ENCODE data around the gene CACNA1C. TPM values are rescaled to one million over a fixed set of nuclear protein-coding genes. Genes with fewer than 3 reads are reported as not detected.
A peak's percentile ranks its signal among the peaks of the same experiment; 100 is the strongest.

Gene CACNA1C
- total and polyA plus RNA-seq, 10 of the 15 experiments (the other 5 are each of a cell fraction or from before 2014, with no cell fraction given): under 0.01 to 0.15 (median 0.09) TPM; not detected in 5

GRCh38 chr12:2306735-2307134, 253.9 kb downstream of the CACNA1C start:
- Histone ChIP-seq H3K9me3 (replicated peaks; ENCODE audit: control insufficient read depth, insufficient read depth, low read length) (peaks cover 3% of the 10 kb centered on the region; the same call in 2 of the 3 replicates), H3K27me3 (replicated peaks in 1 of 2; ENCODE audit: control insufficient read depth in 2 of 2, insufficient read depth in 2 of 2, low read length in 1 of 2) (no peaks in the 10 kb centered on the region), H2AFZ (ENCODE audit: control insufficient read depth, low read depth, low read length) (no peak overlapping the region; the same call in 1 of the 2 replicates), H3K27ac (ENCODE audit: control insufficient read depth, insufficient read depth) (no peak overlapping the region), H4K20me1 (ENCODE audit: control insufficient read depth, insufficient read depth) (no peaks in the 10 kb centered on the region), H3K4me3 (no peak overlapping the region), H3K36me3 (ENCODE audit: control insufficient read depth in 2 of 2, insufficient read depth in 2 of 2, low read length in 1 of 2) (no peaks in the 10 kb centered on the region), H3K4me2 (ENCODE audit: control insufficient read depth, insufficient read depth) (no peak overlapping the region), H3K9ac (ENCODE audit: control insufficient read depth, insufficient read depth, low read length) (no peak overlapping the region), H3K4me1 (ENCODE audit: control insufficient read depth, insufficient read depth, low read length) (peaks cover 3% of the 10 kb centered on the region; the same call in 1 of the 2 replicates), H3K79me2 (ENCODE audit: control insufficient read depth, insufficient read depth, low read length) (no peaks in the 10 kb centered on the region)
- no TSS peak for BruUV-seq (replicated peaks)
- DNase-seq (ENCODE audit: low read depth, low spot score) (no peak), ATAC-seq (no peak), FAIRE-seq (no peak)
- 32% methylated on average over 4 of the region's 4 CpGs for WGBS (ENCODE audit: insufficient coverage, insufficient replicate concordance, low lambda C conversion rate, missing lambda C conversion rate)
- in situ Hi-C loops (cut with MboI) (no loop called here), intact Hi-C loops (cut with micrococcal nuclease; ENCODE audit: unreplicated experiment) (no loop called here)
- RAD21 ChIA-PET (ENCODE audit: unreplicated experiment): no interaction called here
- TF ChIP-seq TARDBP (IDR thresholded peaks at IDR 0.05; ENCODE audit: borderline replicate concordance) (no peak), SPI1 (IDR thresholded peaks at IDR 0.05; ENCODE audit: borderline replicate concordance, insufficient read depth, low read depth, low read length) (peak; percentile 80)
- SMC1A ChIA-PET (ENCODE audit: uncharacterized antibody, unreplicated experiment): no interaction called here
- CTCF ChIA-PET: interaction anchor here (1.3 kb wide), 1 partner anchor 14 kb away, joined by 3 read pairs; no protein-coding TSS in a partner anchor
- POLR2A ChIA-PET: no interaction called here

GRCh38 chr12:2307550-2307949, 254.8 kb downstream of the CACNA1C start:
- no peaks in the 10 kb centered on the region for H3K79me2 ChIP-seq (ENCODE audit: control insufficient read depth, insufficient read depth, low read length)
- H3K36me3 ChIP-seq (ENCODE audit: control insufficient read depth in 2 of 2, insufficient read depth in 2 of 2, low read length in 1 of 2): no peaks in the 10 kb centered on the region
- ATAC-seq (no peak), DNase-seq (ENCODE audit: low read depth, low spot score) (no peak), FAIRE-seq (no peak)
- H3K27ac ChIP-seq (ENCODE audit: control insufficient read depth, insufficient read depth): no peak overlapping the region
- in situ Hi-C loops (cut with MboI): no loop called here
- intact Hi-C loops (cut with micrococcal nuclease; ENCODE audit: unreplicated experiment): no loop called here
- H3K4me1 ChIP-seq (ENCODE audit: control insufficient read depth, insufficient read depth, low read length): peaks cover 3% of the 10 kb centered on the region; the same call in 1 of the 2 replicates
- no peak overlapping the region for H3K4me3 ChIP-seq
- no TSS peak for BruUV-seq (replicated peaks)
- H4K20me1 ChIP-seq (ENCODE audit: control insufficient read depth, insufficient read depth): no peaks in the 10 kb centered on the region
- no peak overlapping the region for H2AFZ ChIP-seq (ENCODE audit: control insufficient read depth, low read depth, low read length)
- H3K27me3 ChIP-seq (replicated peaks in 1 of 2; ENCODE audit: control insufficient read depth in 2 of 2, insufficient read depth in 2 of 2, low read length in 1 of 2): no peaks in the 10 kb centered on the region
- ChIA-PET POLR2A (no interaction called here), SMC1A (ENCODE audit: uncharacterized antibody, unreplicated experiment) (no interaction called here), RAD21 (ENCODE audit: unreplicated experiment) (no interaction called here), CTCF (no interaction called here)
- H3K4me2 ChIP-seq (ENCODE audit: control insufficient read depth, insufficient read depth): no peak overlapping the region
- H3K9ac ChIP-seq (ENCODE audit: control insufficient read depth, insufficient read depth, low read length): no peak overlapping the region
- 77% methylated on average over 3 of the region's 3 CpGs for WGBS (ENCODE audit: insufficient coverage, insufficient replicate concordance, low lambda C conversion rate, missing lambda C conversion rate)
- peaks cover 3% of the 10 kb centered on the region; the same call in 2 of the 3 replicates for H3K9me3 ChIP-seq (replicated peaks; ENCODE audit: control insufficient read depth, insufficient read depth, low read length)
- TF ChIP-seq, protein P1, sequence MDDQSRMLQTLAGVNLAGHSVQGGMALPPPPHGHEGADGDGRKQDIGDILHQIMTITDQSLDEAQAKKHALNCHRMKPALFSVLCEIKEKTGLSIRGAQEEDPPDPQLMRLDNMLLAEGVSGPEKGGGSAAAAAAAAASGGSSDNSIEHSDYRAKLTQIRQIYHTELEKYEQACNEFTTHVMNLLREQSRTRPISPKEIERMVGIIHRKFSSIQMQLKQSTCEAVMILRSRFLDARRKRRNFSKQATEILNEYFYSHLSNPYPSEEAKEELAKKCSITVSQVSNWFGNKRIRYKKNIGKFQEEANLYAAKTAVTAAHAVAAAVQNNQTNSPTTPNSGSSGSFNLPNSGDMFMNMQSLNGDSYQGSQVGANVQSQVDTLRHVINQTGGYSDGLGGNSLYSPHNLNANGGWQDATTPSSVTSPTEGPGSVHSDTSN (IDR thresholded peaks at IDR 0.05; ENCODE audit: insufficient replicate concordance, low read depth, low read length): no peak
- TF ChIP-seq CHD1 (IDR thresholded peaks at IDR 0.05; ENCODE audit: low read depth, low read length) (no peak), CHD2 (IDR thresholded peaks at IDR 0.05; ENCODE audit: borderline replicate concordance, low read depth, low read length) (no peak), ZSCAN29 (IDR thresholded peaks at IDR 0.05) (no peak), ZBTB4 (CRISPR knock-in tag; IDR thresholded peaks at IDR 0.05) (no peak), HCFC1 (IDR thresholded peaks at IDR 0.05; ENCODE audit: low read length) (no peak)
- TF ChIP-seq, protein P2, sequence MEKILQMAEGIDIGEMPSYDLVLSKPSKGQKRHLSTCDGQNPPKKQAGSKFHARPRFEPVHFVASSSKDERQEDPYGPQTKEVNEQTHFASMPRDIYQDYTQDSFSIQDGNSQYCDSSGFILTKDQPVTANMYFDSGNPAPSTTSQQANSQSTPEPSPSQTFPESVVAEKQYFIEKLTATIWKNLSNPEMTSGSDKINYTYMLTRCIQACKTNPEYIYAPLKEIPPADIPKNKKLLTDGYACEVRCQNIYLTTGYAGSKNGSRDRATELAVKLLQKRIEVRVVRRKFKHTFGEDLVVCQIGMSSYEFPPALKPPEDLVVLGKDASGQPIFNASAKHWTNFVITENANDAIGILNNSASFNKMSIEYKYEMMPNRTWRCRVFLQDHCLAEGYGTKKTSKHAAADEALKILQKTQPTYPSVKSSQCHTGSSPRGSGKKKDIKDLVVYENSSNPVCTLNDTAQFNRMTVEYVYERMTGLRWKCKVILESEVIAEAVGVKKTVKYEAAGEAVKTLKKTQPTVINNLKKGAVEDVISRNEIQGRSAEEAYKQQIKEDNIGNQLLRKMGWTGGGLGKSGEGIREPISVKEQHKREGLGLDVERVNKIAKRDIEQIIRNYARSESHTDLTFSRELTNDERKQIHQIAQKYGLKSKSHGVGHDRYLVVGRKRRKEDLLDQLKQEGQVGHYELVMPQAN (conservative IDR thresholded peaks at IDR 0.05): no peak

Data from GM12878 (cell line).